G401 (cell line): Measurements from ENCODE around the gene HEMK1. TPM values are rescaled to one million over a fixed set of nuclear protein-coding genes. Genes with fewer than 3 reads are reported as not detected.

ENCODE experiments used
- DNase-seq: peaks from one replicate; pipeline ENCODE4 v3.0.0-alpha.2; 2015; ENCODE audit warnings: low spot score
- in situ Hi-C: cut with HindIII; loops from 2 replicates; pipeline ENCODE4 v1.10.0; 2016; ENCODE audit warnings: low sequenced_read_pairs, mixed read lengths
- total RNA-seq: library from RNA; depleted of rRNA; stranded (reverse); fragments of >200 nt; shearing (Covaris generic); gene quantifications from 2 replicates; pipeline ENCODE4 v1.2.3, GENCODE V29; 2014; rRNA removed

HEMK1 gene
- total RNA-seq: 3.4 and 9.5 TPM in 2 replicates

- DNase-seq: peak; percentile 86
- in situ Hi-C loops: no loop called here
Measured at GRCh38 chr3:50568947-50569749, at the start of gene HEMK1. TSS of gene HEMK1 (plus strand) at chr3:50569522. CDS start at chr3:50571105, 1,583 bp downstream.

GRCh38 chr3:50520849-50521248 is 48.5 kb upstream of the HEMK1 start:
- in situ Hi-C loops: no loop called here

GRCh38 chr3:50521572-50521971 is 47.8 kb upstream of the HEMK1 start:
- in situ Hi-C loops: no loop called here
- no peak for DNase-seq

More at GRCh38 chr3:50520849-50521248, 48.5 kb upstream of the HEMK1 start:
- DNase-seq: no peak

- no peak for DNase-seq
- in situ Hi-C loops: no loop called here
Measured at GRCh38 chr3:50523279-50523811, 46.0 kb upstream of the HEMK1 start.

GRCh38 chr3:50524746-50525145 is 44.6 kb upstream of the HEMK1 start:
- in situ Hi-C loops: no loop called here
- no peak for DNase-seq

- in situ Hi-C loops: no loop called here
- no peak for DNase-seq
Measured at GRCh38 chr3:50525191-50525910, 44.0 kb upstream of the HEMK1 start.

- DNase-seq: no peak
- in situ Hi-C loops: no loop called here
Measured at GRCh38 chr3:50525987-50526386, 43.3 kb upstream of the HEMK1 start.

- in situ Hi-C loops: loop anchor here (10.0 kb wide), 1 partner anchor 175 kb away; the partner anchor contains the start of genes CYB561D2, NPRL2 and TMEM115
- no peak for DNase-seq
Measured at GRCh38 chr3:50530001-50530970, 39.0 kb upstream of the HEMK1 start.

- in situ Hi-C loops: loop anchor here (10.0 kb wide), 1 partner anchor 176 kb away; the partner anchor contains the start of genes CYB561D2, NPRL2 and TMEM115
- no peak for DNase-seq
Measured at GRCh38 chr3:50531201-50531600, 38.1 kb upstream of the HEMK1 start.

GRCh38 chr3:50532062-50532705 is 37.1 kb upstream of the HEMK1 start:
- in situ Hi-C loops: loop anchor here (10.0 kb wide), 1 partner anchor 177 kb away; the partner anchor contains the start of genes CYB561D2, NPRL2 and TMEM115

GRCh38 chr3:50533316-50533715 is 36.0 kb upstream of the HEMK1 start:
- in situ Hi-C loops: loop anchor here (10.0 kb wide), 1 partner anchor 179 kb away; the partner anchor contains the start of genes CYB561D2, NPRL2 and TMEM115
- DNase-seq: no peak

More at GRCh38 chr3:50532062-50532705, 37.1 kb upstream of the HEMK1 start:
- no peak for DNase-seq

GRCh38 chr3:50533807-50534461 is 35.4 kb upstream of the HEMK1 start:
- in situ Hi-C loops: loop anchor here (10.0 kb wide), 1 partner anchor 179 kb away; the partner anchor contains the start of genes CYB561D2, NPRL2 and TMEM115

GRCh38 chr3:50534681-50535330 is 34.5 kb upstream of the HEMK1 start:
- no peak for DNase-seq
- in situ Hi-C loops: loop anchor here (5.0 to 10.0 kb wide), 2 partner anchors 113 to 180 kb away; partner anchors contain the start of genes CYB561D2, NPRL2 and TMEM115

More at GRCh38 chr3:50533807-50534461, 35.4 kb upstream of the HEMK1 start:
- no peak for DNase-seq

GRCh38 chr3:50536471-50537180 is 32.7 kb upstream of the HEMK1 start:
- in situ Hi-C loops: loop anchor here (5.0 to 10.0 kb wide), 2 partner anchors 114 to 182 kb away; partner anchors contain the start of genes CYB561D2, NPRL2 and TMEM115
- DNase-seq: no peak

- no peak for DNase-seq
- in situ Hi-C loops: loop anchor here (5.0 to 10.0 kb wide), 2 partner anchors 115 to 183 kb away; partner anchors contain the start of genes CYB561D2, NPRL2 and TMEM115
Measured at GRCh38 chr3:50537421-50538129, 31.7 kb upstream of the HEMK1 start.
